Neural progenitor cell (in vitro differentiated cells): ENCODE measurements around the gene KIAA0232.

Experiments
- CTCF ChIP-seq: fragments of 200-600 bp; sonication (generic); IDR thresholded peaks from 2 replicates; pipeline ENCODE4 v1.5.1; 2017; ENCODE audit warnings: antibody characterized with exemption, mild to moderate bottlenecking
- EZH2 ChIP-seq: fragments of 200-600 bp; sonication (generic); IDR thresholded peaks from 2 replicates; pipeline ENCODE4 v1.6.1; 2017; ENCODE audit warnings: antibody characterized with exemption, mild to moderate bottlenecking, moderate library complexity
- EZH2phosphoT487 ChIP-seq: fragments of 200-600 bp; sonication (generic); IDR thresholded peaks from 2 replicates; pipeline ENCODE4 v1.6.1; 2017; ENCODE audit warnings: antibody characterized with exemption

GRCh38 chr4:6769989-6770420, 12.5 kb upstream of the KIAA0232 start:
- TF ChIP-seq CTCF (no peak), EZH2phosphoT487 (no peak), EZH2 (no peak)
